SK-N-SH (cell line): ENCODE measurements around the gene STEAP2.

Experiments used
- EP300 ChIP-seq, 2 experiments: IDR thresholded peaks; 2 replicates each; pipeline versions ENCODE4 v1.4.0 to v1.6.1; 2012; ENCODE audit warnings: borderline replicate concordance in 1 of 2, low read depth in 1 of 2, low read length in 1 of 2
- MXI1 ChIP-seq: IDR thresholded peaks from 2 replicates; pipeline ENCODE4 v1.6.1; 2012; ENCODE audit warnings: mild to moderate bottlenecking, low read depth, low read length, improper control_type of control experiment
- POLR2AphosphoS5 ChIP-seq: IDR thresholded peaks from 2 replicates; pipeline ENCODE4 v1.6.1; 2012; ENCODE audit warnings: low read depth, low read length
- TCF12 ChIP-seq: IDR thresholded peaks from 2 replicates; pipeline ENCODE4 v1.4.0; 2012
- TEAD4 ChIP-seq: IDR thresholded peaks from 2 replicates; pipeline ENCODE4 v1.4.0; 2012; ENCODE audit warnings: mild to moderate bottlenecking, borderline replicate concordance; ENCODE audit not compliant: insufficient read depth
- TF ChIP-seq, protein P1 (sequence below): fragments of 200-600 bp; sonication (generic); IDR thresholded peaks from 2 replicates; pipeline ENCODE4 v1.6.1; 2017; ENCODE audit warnings: antibody characterized with exemption, mild to moderate bottlenecking, moderate library complexity

DNA sequence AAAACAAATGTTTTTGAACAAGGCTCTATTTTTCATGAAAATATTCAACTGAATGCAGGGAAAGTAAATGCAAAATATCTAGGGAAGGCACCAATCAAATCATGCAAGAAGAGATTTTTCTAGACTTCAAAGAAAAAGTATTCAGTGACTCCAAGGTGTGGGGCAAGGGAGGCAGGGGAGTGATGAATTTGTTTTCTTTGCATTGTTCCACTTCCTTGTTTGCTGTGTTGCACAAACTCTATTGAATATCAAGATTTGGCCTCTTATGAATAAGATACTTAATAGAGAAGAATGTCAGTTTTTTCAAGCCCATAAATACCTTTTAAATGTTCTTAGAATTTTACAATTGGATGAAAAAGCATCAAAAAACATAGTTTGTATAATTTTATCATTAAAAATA lies 30.9 kb upstream of the STEAP2 start:
- TF ChIP-seq TEAD4: no peak
- no peak for TF ChIP-seq EP300 (IDR thresholded peaks at IDR 0.05; ENCODE audit: borderline replicate concordance in 1 of 2, low read depth in 1 of 2, low read length in 1 of 2)
- no peak for TF ChIP-seq TCF12
- no peak for TF ChIP-seq POLR2AphosphoS5
- TF ChIP-seq, protein P1, sequence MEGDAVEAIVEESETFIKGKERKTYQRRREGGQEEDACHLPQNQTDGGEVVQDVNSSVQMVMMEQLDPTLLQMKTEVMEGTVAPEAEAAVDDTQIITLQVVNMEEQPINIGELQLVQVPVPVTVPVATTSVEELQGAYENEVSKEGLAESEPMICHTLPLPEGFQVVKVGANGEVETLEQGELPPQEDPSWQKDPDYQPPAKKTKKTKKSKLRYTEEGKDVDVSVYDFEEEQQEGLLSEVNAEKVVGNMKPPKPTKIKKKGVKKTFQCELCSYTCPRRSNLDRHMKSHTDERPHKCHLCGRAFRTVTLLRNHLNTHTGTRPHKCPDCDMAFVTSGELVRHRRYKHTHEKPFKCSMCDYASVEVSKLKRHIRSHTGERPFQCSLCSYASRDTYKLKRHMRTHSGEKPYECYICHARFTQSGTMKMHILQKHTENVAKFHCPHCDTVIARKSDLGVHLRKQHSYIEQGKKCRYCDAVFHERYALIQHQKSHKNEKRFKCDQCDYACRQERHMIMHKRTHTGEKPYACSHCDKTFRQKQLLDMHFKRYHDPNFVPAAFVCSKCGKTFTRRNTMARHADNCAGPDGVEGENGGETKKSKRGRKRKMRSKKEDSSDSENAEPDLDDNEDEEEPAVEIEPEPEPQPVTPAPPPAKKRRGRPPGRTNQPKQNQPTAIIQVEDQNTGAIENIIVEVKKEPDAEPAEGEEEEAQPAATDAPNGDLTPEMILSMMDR: no peak
- TF ChIP-seq MXI1: no peak
